ENCODE measurements around the gene C10orf143.

- TF ChIP-seq POLR2A (IDR thresholded peaks at IDR 0.05; ENCODE audit: low read depth), result no peak
- TF ChIP-seq CTCF (IDR thresholded peaks at IDR 0.05), result no peak
- no peak for TF ChIP-seq POLR2AphosphoS5 (IDR thresholded peaks at IDR 0.05)
These were observed 85.3 kb downstream of the C10orf143 start for GRCh38 chr10:130025326-130025725.
